ENCODE results near the gene ZBTB20.

Gene ZBTB20

DNA sequence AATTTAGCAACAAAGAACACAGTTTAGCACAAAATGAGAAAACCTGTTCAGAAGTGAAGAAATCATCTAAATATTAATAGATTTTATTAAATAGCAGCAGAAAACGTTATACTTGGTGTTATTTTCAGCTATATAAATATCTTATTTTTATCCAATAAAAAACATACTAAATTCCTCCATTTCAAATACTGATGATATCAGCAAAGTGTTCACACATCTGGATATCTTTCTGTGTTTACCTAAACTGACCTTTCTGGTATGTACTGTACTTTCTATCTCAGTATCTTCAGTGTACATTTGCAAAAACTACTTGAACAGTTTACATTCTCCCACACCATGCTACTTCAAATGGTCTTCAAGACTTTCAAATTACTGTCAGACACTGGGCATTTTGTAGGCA is 179.9 kb downstream of the ZBTB20 start:
- in situ Hi-C loops (cut with HindIII; ENCODE audit: low pct_ligation_motif_present, low pct_unique_long_range_greater_than_20kb, low sequenced_read_pairs): no loop called here
- DNase-seq: no peak

DNA sequence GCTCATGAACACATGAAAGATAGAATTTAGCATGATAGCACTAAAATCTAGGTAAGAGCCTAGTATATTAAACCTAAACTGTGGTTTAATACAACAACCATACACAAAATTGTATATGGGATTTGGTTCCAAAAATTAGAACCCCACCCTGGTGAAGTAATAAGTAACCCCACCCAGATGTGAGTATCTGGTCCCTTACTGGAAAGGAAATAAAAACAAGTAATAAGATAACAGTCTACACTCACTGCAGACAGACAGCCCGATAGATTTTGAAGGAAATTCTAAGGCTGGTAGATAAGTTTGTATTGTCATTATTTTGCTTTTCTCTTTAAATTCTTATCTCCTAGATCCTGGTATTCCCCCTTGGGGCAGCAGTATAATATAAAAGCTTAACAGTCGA is 184.9 kb downstream of the ZBTB20 start:
- no peak for DNase-seq
- in situ Hi-C loops (cut with HindIII; ENCODE audit: low pct_ligation_motif_present, low pct_unique_long_range_greater_than_20kb, low sequenced_read_pairs): no loop called here

DNA sequence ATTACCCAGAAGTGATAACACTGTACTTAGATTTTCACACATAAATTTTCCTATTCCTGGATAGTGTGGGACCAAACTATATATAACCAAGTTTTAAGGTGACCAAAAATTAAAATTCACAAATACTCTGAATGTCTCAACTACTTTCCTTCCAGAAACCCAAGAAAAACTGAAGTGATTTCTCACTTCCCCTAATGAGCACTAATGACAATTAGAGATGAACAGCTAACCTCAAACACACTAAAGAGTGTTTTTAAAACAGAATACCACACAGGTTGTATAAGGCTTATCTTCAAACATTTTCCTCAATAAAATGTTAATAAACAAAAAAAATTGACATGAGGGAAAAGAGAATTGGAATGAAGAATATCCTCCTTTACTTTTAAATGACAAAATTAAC is 188.2 kb downstream of the ZBTB20 start:
- DNase-seq: no peak
- in situ Hi-C loops (cut with HindIII; ENCODE audit: low pct_ligation_motif_present, low pct_unique_long_range_greater_than_20kb, low sequenced_read_pairs): no loop called here

DNA sequence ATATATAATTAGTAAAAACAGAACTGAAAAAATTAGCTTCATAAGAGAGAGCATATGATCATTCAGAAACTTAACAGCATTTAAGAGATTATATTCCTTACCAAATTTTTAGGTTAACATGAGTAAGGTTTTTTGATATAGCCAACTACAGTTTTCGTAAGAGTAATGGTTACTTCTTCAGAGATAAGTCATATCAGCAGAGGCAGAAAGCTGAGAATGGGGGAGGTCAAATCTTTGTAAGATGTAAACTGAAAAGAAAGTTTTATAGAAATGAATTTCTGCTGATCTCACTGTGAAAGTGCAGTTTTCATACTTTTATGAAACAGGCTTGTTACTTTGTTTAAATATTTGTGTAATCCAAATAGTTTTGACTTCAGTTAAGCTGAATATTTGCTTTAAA is 193.3 kb downstream of the ZBTB20 start:
- no peak for DNase-seq
- in situ Hi-C loops (cut with HindIII; ENCODE audit: low pct_ligation_motif_present, low pct_unique_long_range_greater_than_20kb, low sequenced_read_pairs): no loop called here

DNA sequence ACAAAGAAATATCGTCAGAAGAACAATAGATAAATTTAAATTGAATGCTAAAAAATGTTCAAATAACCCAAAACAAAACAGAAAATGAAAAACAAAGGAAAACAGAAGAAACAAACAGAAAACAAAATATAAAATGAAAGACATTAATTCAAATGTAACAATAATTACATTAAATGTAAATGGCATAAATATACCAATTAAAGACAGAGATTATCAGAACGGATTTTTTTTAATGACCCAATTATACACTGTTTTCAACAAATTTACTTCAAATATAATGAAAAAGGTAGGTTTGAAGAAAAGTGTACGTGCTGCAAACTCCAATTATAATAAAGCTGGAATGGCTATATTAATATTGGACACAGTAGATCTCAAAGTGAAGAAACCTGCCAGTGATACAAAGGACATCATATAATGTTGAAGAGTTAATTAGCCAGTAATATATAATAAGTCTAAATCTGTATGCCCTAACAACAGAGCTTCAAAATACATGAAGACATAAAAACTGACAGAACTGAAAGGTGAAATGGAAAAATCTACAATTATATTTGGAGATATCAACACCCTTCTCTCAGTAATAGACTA is 193.8 kb downstream of the ZBTB20 start:
- DNase-seq: no peak
- in situ Hi-C loops (cut with HindIII; ENCODE audit: low pct_ligation_motif_present, low pct_unique_long_range_greater_than_20kb, low sequenced_read_pairs): no loop called here

DNA sequence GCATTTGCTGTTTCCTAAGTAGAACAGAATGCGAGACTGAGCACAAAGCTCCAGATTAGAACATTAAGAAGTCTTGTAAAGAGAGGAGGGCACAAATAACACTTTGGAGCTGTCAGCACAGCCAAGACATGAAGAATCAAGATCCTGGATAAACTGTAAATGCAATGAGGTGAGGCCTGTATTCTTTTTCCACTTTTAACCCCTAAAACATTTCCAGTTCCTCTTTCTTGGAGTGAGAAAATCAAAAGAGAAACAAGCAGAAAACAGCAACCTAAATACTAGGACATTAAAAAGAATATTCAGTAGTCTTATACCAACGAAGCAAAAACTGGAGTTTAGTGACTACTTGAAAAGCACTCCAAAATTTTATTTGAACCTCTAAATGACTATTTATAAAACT is 204.3 kb downstream of the ZBTB20 start:
- no peak for DNase-seq
- in situ Hi-C loops (cut with HindIII; ENCODE audit: low pct_ligation_motif_present, low pct_unique_long_range_greater_than_20kb, low sequenced_read_pairs): no loop called here

DNA sequence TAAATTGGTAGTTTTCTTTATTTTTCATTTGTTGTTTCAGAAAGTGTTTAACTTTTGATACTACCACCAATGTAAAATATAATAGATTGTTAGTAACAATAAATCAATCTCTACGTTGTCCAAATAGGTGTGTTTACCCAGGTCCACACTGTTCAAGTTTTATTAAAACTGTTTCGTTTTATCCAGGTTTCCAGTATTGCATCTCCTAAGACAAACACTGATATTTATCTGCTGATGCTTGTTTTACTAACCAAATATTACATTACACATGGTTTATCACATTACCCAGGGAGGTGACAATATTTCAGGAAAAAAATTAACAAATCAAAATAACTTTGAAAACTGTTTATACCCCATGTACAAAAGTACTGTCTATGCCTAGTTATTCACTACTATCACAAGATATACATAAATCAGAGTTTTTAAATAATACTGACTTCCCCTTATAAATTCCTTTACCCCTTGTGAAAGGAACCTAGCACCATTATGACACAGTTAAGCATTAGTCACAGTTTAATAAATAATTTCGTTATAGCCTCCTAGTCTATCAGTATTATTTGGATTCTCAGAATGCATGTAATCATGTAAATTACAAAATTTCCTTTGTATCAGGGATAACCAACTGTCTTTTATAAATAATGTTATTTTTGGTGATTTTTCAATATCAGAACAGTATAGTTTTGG is 205.3 kb downstream of the ZBTB20 start:
- in situ Hi-C loops (cut with HindIII; ENCODE audit: low pct_ligation_motif_present, low pct_unique_long_range_greater_than_20kb, low sequenced_read_pairs): no loop called here
- DNase-seq: peak; percentile 4

DNA sequence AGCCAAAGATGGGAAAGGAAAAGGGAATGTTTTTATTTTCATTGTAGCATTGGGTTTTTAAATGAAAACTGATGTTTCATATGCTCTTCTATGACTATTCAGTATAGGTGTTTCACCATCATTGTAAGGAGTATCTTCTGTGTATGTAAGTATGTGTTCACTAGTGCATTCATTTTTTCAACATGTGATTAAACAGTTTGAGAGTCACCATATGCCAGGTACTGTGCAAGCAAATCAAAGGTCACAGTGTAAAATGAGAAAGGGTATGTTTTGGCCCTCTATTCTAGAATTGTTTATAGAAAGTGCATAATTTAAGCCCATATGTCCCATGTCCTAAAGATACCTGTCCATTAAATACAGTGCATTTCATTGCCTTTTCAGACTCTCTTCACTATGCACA is 207.2 kb downstream of the ZBTB20 start:
- in situ Hi-C loops (cut with HindIII; ENCODE audit: low pct_ligation_motif_present, low pct_unique_long_range_greater_than_20kb, low sequenced_read_pairs): no loop called here
- no peak for DNase-seq

DNA sequence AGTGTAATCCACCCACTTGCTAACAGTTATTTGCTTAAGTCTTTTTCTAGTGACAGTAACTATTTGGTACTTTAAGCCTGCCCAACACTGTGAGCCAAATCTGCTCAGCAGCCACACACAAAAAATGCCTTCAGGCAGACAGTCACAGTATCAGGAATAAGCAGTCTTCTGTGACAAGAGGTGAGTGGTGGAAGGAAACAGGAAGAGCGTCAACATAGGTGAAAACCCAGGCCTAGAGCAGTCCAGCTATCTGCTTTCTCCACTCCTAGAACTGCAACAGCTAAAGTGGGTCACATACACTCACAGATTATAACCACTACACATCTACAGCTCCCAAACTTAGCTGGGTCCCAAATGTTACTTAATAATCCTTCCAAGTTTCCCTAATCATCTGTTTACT is 213.7 kb downstream of the ZBTB20 start:
- DNase-seq: no peak

DNA sequence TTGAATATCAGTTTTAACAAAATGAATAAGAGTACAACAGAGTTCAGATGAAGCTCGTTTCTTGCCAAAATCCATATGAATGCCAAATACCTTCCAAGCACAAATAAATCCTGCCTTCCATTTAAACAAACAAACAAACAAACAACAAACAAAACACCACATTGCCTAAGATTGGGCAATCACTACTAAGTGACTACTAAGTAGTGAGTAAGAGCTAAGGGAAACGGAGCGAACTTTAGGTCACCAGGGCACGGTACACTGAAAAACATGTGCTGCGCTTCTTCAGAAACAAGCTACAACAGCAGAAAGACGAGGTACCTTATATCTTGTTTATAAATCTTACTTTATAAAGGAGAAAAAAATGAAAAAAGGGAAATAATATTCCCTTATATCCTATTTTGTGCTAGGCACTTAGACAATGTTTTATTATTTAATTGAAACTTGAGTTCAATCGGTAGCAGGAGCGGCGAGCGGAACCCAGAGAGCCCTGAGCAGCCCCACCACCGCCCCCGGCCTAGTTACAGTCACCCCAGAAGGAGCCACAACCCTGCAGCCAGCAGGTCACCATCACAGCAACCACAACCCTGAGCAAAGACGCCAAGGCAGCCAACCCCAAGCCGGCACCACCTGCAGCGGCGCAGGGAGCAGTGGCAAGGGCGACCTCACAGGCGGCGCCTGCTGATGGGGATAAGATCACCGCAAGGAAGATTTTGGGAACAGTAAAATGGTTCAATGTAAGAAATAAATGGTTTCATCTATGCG is 216.9 kb downstream of the ZBTB20 start:
- no peak for DNase-seq
- in situ Hi-C loops (cut with HindIII; ENCODE audit: low pct_ligation_motif_present, low pct_unique_long_range_greater_than_20kb, low sequenced_read_pairs): no loop called here

More for the DNA sequence above, 213.7 kb downstream of the ZBTB20 start:
- in situ Hi-C loops (cut with HindIII; ENCODE audit: low pct_ligation_motif_present, low pct_unique_long_range_greater_than_20kb, low sequenced_read_pairs): no loop called here

DNA sequence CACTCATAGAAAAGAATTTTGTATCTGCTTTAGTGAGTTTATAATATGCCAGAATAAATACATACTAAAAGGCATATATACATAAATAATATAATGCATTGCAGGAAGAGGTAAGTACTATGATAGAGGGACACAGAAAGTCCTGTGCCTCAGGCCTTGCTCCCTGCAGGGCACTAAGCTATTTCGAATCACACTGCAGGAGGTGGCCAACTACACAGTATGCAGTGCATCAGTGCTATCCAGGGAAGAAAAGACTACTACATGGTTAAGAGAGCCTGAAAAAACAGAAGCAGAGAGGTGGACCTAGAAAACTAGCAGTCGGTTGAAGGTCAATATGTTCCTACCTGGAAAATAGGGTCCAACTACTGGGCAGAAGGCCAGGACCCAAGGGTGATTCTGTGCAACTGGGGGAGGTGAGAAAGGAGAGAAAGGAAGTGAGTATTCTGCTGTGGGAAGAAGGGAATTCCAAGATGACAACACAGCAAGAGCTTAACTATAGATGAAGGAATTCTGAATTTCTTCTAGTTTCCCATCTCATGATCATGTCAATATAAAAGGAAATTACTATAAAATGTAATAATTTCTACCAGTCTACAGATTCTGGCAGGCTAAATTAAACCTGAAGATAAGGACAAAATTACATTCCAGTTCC is 218.0 kb downstream of the ZBTB20 start:
- in situ Hi-C loops (cut with HindIII; ENCODE audit: low pct_ligation_motif_present, low pct_unique_long_range_greater_than_20kb, low sequenced_read_pairs): no loop called here
- DNase-seq: no peak

DNA sequence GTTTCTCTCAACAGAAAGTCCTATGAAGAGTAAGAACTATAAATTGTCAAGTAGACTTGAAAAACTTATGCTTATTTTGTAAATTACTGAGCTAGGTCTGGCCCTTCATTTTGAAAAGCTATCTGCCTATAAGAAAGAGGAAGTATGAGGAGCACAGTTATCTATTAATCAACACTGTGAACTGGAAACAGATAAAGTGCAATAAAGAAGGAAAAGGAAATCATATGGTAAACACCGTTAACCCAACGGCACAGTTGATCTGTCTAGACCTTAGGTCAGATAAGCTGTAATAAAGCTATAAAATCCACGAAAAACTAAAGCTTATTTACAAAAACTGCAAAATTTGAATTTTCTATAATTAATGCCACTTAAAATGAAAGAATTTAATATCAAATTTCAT is 242.5 kb downstream of the ZBTB20 start:
- in situ Hi-C loops (cut with HindIII; ENCODE audit: low pct_ligation_motif_present, low pct_unique_long_range_greater_than_20kb, low sequenced_read_pairs): no loop called here

DNA sequence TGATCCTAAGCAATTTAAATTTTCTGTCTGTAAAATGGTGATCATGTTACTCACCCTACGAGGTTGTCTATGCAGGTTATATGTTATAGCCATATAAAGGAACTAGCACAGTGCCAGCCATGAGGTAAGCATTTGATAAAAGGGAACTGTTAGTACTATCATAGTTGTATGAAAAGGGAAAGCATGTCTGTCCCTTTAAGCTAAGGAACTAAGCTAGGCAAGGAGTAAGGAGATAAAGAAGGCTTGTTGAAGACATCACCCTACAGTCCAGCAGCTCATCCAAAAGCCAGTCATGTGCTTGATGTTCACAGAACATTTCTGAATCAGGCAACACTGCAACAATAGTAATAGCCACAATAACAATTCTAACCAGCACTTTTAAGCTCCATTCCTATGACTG is 243.9 kb downstream of the ZBTB20 start:
- DNase-seq: no peak
- in situ Hi-C loops (cut with HindIII; ENCODE audit: low pct_ligation_motif_present, low pct_unique_long_range_greater_than_20kb, low sequenced_read_pairs): no loop called here

More for the DNA sequence above, 242.5 kb downstream of the ZBTB20 start:
- no peak for DNase-seq

DNA sequence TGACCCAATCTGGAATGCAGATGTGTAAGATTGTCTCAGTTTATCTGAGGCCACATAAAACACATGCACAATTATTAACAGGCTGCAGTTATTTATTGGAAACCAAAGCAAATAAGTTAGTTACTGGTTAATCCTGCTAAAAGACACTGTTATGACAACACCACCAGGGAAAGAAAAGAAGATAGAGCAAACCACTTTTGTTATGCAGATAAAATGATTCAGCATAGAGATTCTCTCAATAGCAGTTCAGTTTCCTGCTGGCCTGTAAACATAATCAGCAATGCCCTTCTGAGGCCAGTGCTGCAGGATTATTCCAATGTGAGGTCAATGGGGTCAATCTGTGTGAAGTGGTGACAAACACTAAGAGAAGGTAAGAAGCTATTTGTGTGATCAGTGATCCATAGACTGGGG is 244.4 kb downstream of the ZBTB20 start:
- in situ Hi-C loops (cut with HindIII; ENCODE audit: low pct_ligation_motif_present, low pct_unique_long_range_greater_than_20kb, low sequenced_read_pairs): no loop called here
- peak; percentile 49 for DNase-seq

DNA sequence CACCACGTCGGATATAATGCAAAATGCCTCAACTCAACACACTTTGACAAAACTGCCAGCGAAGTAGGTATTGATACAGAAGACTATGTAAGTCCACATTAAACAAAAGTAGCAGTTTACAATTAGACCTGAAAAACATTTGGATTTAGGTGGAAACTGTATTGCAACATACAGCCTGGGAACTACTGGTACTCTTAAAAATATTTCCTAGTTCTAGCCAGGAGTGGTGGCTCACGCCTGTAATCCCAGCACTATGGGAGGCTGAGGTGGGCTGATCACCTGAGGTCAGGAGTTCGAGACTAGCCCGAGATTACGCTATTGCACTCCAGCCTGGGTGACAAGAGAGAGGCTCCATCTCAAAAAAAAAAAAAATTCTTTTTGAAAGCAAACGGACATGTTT is 246.2 kb downstream of the ZBTB20 start:
- in situ Hi-C loops (cut with HindIII; ENCODE audit: low pct_ligation_motif_present, low pct_unique_long_range_greater_than_20kb, low sequenced_read_pairs): no loop called here
- DNase-seq: no peak

DNA sequence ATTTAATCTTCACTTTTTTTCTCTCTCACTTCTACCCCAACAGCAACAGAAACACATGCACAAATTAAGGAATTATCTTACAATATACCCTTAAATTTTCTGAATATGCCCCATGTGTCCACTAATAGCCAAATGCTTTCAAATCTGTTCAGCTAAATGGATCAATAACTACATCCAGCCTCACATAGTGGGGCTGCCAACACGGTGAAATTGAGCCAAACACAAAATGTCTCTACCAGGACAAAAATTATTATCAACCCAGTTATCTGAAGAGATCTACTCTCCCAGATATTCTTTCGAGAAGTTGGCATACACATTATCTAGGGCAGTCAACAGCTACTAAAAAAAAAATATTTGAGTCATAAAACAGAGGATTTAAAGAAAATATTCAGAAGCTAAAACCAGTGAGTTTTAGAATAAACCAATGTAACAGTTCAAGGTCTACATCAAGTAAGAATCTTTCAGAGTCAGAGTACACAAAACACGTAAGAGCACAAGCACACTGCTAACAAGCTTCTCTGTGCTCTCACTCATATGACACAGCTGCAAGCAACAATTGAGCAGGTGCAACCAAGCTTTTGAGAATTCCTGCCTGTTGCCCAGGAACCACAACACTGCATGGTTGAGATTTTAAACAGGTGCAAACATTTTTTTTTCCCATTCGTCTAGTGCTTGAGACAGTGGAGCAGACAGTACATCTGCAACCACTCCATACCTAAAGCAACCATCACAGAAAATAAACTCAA is 247.7 kb downstream of the ZBTB20 start:
- in situ Hi-C loops (cut with HindIII; ENCODE audit: low pct_ligation_motif_present, low pct_unique_long_range_greater_than_20kb, low sequenced_read_pairs): no loop called here
- peak; percentile 70 for DNase-seq

DNA sequence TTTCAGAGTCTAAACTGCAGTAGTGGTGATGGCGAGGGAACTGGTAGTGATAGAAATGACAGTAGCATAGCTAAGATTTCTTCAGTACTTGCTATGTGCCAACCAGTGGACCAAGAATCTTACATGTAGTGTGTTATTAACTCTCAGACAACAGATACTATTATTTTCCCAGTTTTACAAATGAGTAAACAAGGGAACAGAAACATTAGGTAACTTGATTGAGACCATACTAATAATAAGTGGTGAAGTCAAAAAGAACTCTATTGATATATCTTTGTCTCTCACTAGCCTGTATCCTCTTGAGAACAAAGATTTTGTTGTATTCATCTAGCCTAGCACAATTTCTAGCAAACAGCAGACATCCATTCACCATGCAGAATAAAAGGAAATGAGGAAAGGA is 250.1 kb downstream of the ZBTB20 start:
- no peak for DNase-seq
- in situ Hi-C loops (cut with HindIII; ENCODE audit: low pct_ligation_motif_present, low pct_unique_long_range_greater_than_20kb, low sequenced_read_pairs): no loop called here

DNA sequence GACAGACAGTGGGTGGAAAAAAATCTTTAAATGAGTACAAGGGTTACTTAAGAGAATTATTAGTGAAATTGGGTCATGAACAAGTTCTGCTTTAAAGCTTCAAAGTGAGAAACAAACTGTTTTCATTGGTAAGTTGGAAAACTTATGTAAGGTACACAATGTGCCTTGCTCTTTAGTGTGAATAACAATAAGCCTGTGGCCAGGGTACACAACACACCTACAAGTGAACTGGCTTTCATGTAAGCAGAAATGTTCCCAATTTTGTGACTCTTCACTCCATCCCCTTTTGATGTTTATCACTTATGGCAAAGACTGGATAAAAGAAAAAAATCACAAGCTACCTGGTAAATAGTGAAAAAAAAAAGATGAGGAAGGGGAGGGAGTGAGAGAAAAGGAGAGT is 253.7 kb downstream of the ZBTB20 start:
- in situ Hi-C loops (cut with HindIII; ENCODE audit: low pct_ligation_motif_present, low pct_unique_long_range_greater_than_20kb, low sequenced_read_pairs): no loop called here
- no peak for DNase-seq

DNA sequence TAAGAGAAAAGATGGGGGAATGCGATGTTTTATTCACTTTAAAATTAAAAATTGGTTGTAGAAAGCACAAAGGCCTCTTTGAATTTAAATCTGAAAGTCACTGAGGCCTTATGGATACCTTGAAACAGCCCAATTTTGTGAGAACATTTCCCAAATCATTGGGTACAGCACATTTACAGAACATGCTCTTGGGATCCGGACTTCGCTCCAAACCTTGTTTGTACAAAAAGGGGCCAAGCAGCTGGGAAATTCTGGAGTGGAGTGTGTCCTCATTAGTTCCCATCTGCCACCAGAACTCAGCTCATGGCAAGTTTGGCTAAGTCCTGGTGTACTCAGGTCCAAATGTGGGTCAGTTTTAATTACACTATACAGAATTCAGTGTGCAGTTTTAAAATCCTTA is 254.2 kb downstream of the ZBTB20 start:
- no peak for DNase-seq
- in situ Hi-C loops (cut with HindIII; ENCODE audit: low pct_ligation_motif_present, low pct_unique_long_range_greater_than_20kb, low sequenced_read_pairs): no loop called here

All from ACHN (cell line).